Cardiac fibroblast (primary cell): ENCODE data around the gene BDH1.

ENCODE experiments used
- DNase-seq, 2 donors: peaks; one replicate each; pipeline versions ENCODE4 v3.0.0 to v3.0.0-alpha.2; 2010; ENCODE audit warnings: low read depth in 2 of 2
- H3K4me3 ChIP-seq, 2 donors: replicated peaks in 1 of 2; 1 replicate in 1 of 2; 2 replicates in 1 of 2; pipeline ENCODE4 v1.5.1; 2011; ENCODE audit warnings: low read depth in 2 of 2, low read length in 2 of 2, mild to moderate bottlenecking in 2 of 2, moderate library complexity in 1 of 2
- TF ChIP-seq, protein P1 (sequence below): IDR thresholded peaks from one replicate; pipeline ENCODE4 v1.5.1; 2011; ENCODE audit warnings: low read depth, mild to moderate bottlenecking, low read length, inconsistent platforms

BDH1 gene

GRCh38 chr3:197508051-197508451 lies 47.7 kb downstream of the BDH1 start:
- TF ChIP-seq, protein P1, sequence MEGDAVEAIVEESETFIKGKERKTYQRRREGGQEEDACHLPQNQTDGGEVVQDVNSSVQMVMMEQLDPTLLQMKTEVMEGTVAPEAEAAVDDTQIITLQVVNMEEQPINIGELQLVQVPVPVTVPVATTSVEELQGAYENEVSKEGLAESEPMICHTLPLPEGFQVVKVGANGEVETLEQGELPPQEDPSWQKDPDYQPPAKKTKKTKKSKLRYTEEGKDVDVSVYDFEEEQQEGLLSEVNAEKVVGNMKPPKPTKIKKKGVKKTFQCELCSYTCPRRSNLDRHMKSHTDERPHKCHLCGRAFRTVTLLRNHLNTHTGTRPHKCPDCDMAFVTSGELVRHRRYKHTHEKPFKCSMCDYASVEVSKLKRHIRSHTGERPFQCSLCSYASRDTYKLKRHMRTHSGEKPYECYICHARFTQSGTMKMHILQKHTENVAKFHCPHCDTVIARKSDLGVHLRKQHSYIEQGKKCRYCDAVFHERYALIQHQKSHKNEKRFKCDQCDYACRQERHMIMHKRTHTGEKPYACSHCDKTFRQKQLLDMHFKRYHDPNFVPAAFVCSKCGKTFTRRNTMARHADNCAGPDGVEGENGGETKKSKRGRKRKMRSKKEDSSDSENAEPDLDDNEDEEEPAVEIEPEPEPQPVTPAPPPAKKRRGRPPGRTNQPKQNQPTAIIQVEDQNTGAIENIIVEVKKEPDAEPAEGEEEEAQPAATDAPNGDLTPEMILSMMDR = no peak
- no peak for DNase-seq
- H3K4me3 ChIP-seq = no peak overlapping the region

- TF ChIP-seq, protein P1 = no peak
- no peak overlapping the region for H3K4me3 ChIP-seq
- no peak for DNase-seq
Measured at GRCh38 chr3:197507541-197507940, 48.2 kb downstream of the BDH1 start.

- TF ChIP-seq, protein P1 = no peak
- no peak for DNase-seq
- H3K4me3 ChIP-seq = no peak overlapping the region
Measured at GRCh38 chr3:197507081-197507480, 48.7 kb downstream of the BDH1 start.

DNA sequence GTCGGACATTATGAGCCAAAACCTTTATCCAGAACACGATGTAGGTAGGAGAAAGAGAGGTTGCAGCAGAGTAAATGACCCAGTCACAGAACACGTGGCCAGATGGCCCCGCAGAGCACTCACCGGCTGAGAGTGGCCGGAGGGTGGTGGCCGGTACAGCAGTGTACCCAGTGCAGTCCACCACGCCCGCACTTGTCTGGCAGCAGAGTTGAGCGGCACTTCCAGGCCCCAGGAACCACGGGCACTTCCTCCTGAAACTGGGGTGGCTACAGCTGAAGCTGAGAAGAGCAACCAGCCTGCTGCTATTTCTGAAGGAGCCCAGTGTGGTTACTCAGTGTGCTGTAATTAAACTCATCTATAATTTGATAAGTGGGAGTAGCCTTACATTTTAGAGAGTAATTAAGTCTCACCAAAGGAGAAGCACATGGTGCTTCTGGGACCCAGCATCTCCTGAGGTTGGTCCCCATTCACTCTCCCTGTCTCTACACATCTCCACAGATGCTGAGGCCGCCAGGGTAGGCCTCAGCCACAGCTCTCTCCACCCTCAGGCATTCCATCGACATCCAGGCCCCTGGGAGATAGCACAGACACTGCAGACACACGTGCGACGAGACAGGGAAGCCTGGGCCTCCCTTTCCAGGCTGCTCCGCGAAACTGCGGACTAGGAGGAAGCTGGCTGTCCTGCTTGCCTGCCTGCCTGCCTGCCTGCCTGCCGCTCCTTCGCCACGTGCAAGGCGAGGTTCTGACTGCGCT lies 49.8 kb downstream of the BDH1 start:
- no peak for DNase-seq
- H3K4me3 ChIP-seq = no peak overlapping the region
- TF ChIP-seq, protein P1 = no peak

DNA sequence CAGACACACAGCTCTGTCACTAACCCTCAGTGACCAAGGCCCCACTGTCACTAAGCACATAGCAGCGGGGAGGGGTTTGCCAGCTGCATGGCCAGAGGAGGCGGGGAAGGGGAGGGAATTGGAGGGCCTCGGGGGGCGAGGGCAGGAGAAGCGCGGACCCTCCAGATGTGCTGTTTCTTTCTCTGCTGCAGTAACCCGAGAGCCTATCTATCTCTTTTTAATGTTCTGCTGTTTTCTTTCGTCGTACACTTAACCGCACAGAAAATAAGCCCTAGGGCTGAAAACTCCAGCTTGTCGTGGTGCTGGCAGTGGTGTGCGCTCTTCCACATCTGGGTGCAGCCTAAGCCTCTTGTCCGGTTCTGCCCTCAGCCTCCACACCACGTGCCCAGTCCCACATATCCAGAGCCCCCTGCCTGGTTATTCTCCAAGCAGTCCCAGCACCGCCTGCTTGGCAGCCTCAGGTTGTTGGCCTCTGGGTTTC lies 51.1 kb downstream of the BDH1 start:
- DNase-seq = no peak
- TF ChIP-seq, protein P1 = no peak
- H3K4me3 ChIP-seq = no peak overlapping the region

GRCh38 chr3:197504229-197504628 lies 51.5 kb downstream of the BDH1 start:
- H3K4me3 ChIP-seq = no peak overlapping the region
- no peak for DNase-seq
- TF ChIP-seq, protein P1 = no peak
